Activated T-helper 2 cell treated with anti-CD3 and anti-CD28 coated beads, Interferon-gamma antibody, Interleukin-2, Interleukin-4, amounts not matched to agents 10 μg/mL and 5 μg/mL and 100 μg/mL, durations not matched to agents 14 hours and 24 hours and 36 hours (primary cell): Measurements from ENCODE around the gene DECR2. TPM values are rescaled to one million over a fixed set of nuclear protein-coding genes. Genes with fewer than 3 reads are reported as not detected.
A peak's percentile ranks its signal among the peaks of the same experiment; 100 is the strongest.
"Not testable (repeated sequence)": the region's sequence is repeated elsewhere in the genome, so short reads cannot be mapped to it uniquely, and the experiment has no call there.

Source experiments
- DNase-seq: peaks from one replicate; pipeline ENCODE4 v3.0.0; 2021; ENCODE audit warnings: low spot score
- H3K27ac Mint-ChIP-seq: one replicate; pipeline ENCODE4 v1.8.0; 2021; ENCODE audit warnings: mixed read lengths
- H3K27me3 Mint-ChIP-seq: one replicate; pipeline ENCODE4 v1.8.0; 2021; ENCODE audit warnings: low read depth, mixed read lengths
- H3K36me3 Mint-ChIP-seq: one replicate; pipeline ENCODE4 v1.8.0; 2021; ENCODE audit warnings: low read depth, mixed read lengths
- H3K4me1 Mint-ChIP-seq: one replicate; pipeline ENCODE4 v1.8.0; 2021; ENCODE audit warnings: low read depth, mixed read lengths
- H3K4me3 Mint-ChIP-seq: one replicate; pipeline ENCODE4 v1.8.0; 2021; ENCODE audit warnings: low read depth, mild to moderate bottlenecking, moderate library complexity, mixed read lengths
- H3K9me3 Mint-ChIP-seq: one replicate; pipeline ENCODE4 v1.8.0; 2021; ENCODE audit warnings: mixed read lengths
- intact Hi-C: fragments of 100-400 bp; cut with micrococcal nuclease; formaldehyde crosslinking; loops from one replicate; pipeline ENCODE4 v1.15.1; 2023
- total RNA-seq: library from RNA; stranded (reverse); gene quantifications from 2 replicates; pipeline ENCODE4 v1.2.3, GENCODE V29; 2022

DECR2 gene
- total RNA-seq, 1 donor from 2014 or later, result 20.9 TPM

DNA sequence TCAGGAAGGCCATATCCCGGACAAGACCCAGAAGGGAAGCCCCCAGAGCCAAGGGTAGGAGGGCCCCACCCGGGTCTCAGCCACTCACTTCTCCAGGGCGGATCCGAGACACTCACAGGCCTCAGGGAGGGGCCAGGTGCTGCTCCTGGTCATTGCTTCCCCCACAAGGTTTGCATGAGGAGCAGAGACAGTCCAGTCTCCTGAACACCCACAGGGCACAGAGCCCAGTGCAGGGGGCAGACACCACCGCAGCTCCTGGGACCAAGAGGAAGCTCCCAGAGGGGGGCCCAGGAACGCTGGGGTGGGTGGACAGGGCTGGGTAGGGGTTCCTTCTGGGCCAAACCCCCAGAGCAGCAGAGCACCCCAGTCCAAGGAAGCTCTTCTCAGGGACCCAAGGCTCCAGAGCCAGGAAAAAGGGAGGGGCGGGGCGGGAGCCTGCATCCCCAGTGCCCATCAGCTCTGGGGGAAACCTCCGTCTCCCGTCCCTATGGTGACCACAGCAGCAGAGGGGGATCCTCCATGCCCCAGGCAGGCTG, 30.6 kb upstream of the DECR2 start:
- no peak for DNase-seq
- Mint-ChIP-seq H3K36me3 (peaks cover 26% of the 10 kb centered on the region), H3K27me3 (no peaks in the 10 kb centered on the region), H3K4me1 (peaks cover 13% of the 10 kb centered on the region), H3K27ac (peak overlapping the region; percentile 77), H3K9me3 (no peaks in the 10 kb centered on the region), H3K4me3 (peak overlapping the region; percentile 83)
- intact Hi-C loops, result no loop called here

GRCh38 chr16:371515-372301, 30.0 kb upstream of the DECR2 start:
- H3K27me3 Mint-ChIP-seq, result no peaks in the 10 kb centered on the region
- peaks cover 26% of the 10 kb centered on the region for H3K36me3 Mint-ChIP-seq
- peak overlapping the region; percentile 13 for H3K4me3 Mint-ChIP-seq
- peaks cover 13% of the 10 kb centered on the region for H3K4me1 Mint-ChIP-seq
- no peak for DNase-seq
- intact Hi-C loops, result no loop called here
- no peaks in the 10 kb centered on the region for H3K9me3 Mint-ChIP-seq
- no peak overlapping the region for H3K27ac Mint-ChIP-seq

DNA sequence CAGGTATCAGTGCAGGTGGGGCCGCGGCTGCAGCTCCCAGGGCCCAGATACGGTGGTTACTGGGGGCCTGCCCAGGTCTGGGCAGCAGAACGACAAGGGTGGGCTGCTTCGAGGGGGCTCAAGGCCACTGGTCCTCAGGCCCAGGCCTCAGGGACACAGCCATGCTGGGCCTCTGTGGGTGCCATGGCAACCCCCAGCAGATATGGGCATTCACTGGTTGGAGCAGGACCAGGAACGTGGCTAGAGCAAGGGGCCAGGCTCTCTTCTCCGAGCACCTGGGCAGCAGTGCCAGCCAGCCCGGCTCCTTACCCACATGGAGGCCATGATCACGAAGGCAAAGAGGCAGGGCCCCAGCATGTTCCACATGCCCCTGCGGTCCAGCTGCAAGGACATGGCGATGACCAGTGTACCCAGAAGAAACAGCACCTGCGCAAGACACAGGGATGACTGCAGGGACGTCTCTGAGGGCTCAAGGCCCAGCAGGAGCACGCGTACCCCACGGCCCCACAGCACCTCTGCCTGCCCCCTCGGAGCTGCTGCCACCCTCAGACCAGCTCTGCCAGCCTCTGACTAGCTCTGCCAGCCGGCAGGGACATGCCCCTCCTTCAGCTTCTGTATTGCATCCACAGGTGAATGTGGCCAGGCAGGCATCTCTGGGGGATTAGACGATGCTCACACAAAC, 29.2 kb upstream of the DECR2 start:
- no peaks in the 10 kb centered on the region for H3K27me3 Mint-ChIP-seq
- H3K4me3 Mint-ChIP-seq, result no peak overlapping the region
- intact Hi-C loops, result no loop called here
- H3K9me3 Mint-ChIP-seq, result no peaks in the 10 kb centered on the region
- H3K27ac Mint-ChIP-seq, result no peak overlapping the region
- H3K36me3 Mint-ChIP-seq, result peaks cover 21% of the 10 kb centered on the region
- peaks cover 13% of the 10 kb centered on the region for H3K4me1 Mint-ChIP-seq
- no peak for DNase-seq

GRCh38 chr16:373020-373598, 28.6 kb upstream of the DECR2 start:
- Mint-ChIP-seq H3K9me3 (no peaks in the 10 kb centered on the region), H3K36me3 (peaks cover 21% of the 10 kb centered on the region), H3K27me3 (no peaks in the 10 kb centered on the region), H3K4me3 (no peak overlapping the region), H3K27ac (no peak overlapping the region), H3K4me1 (peaks cover 13% of the 10 kb centered on the region)
- intact Hi-C loops, result no loop called here
- no peak for DNase-seq

DNA sequence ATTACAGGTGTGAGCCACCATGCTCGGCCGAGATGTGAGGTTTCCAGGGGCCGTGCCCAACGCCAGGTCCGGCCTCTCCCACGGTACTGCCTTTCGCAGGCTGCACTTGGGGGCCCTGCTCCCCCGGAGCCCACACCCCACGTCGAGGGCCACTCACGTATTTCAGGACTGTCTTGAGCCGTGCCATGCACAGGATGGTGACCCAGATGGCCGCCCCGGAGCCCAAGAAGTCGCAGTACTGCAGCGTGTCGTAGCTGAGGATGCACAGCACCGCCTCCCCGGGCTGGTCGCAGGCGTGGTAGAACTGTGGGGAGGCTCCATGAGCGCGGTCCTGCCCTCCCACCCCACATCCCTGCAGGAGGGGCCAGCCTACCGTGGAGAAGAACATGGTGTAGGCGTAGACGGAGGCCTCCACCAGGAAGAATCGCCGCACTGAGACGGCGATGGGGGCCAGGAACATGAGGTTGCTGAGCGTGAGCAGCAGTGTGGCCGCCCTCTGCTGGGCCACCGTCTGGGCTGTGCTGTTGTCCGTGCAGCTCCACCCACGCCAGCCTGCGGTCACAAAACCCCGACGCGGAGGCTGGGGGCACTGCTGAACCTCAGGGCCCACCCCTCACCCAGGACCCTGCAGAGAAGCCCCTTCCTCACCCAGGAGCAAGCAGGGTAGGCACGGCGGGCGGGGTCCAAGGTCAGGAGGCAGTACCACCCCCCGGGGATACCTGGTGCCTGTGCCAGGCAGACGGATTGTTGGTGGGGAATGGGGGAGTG, 27.7 kb upstream of the DECR2 start:
- H3K27me3 Mint-ChIP-seq, result no peaks in the 10 kb centered on the region
- intact Hi-C loops, result no loop called here
- no peak overlapping the region for H3K27ac Mint-ChIP-seq
- H3K9me3 Mint-ChIP-seq, result no peaks in the 10 kb centered on the region
- no peak for DNase-seq
- H3K4me3 Mint-ChIP-seq, result no peak overlapping the region
- H3K4me1 Mint-ChIP-seq, result peaks cover 13% of the 10 kb centered on the region
- peaks cover 13% of the 10 kb centered on the region for H3K36me3 Mint-ChIP-seq

DNA sequence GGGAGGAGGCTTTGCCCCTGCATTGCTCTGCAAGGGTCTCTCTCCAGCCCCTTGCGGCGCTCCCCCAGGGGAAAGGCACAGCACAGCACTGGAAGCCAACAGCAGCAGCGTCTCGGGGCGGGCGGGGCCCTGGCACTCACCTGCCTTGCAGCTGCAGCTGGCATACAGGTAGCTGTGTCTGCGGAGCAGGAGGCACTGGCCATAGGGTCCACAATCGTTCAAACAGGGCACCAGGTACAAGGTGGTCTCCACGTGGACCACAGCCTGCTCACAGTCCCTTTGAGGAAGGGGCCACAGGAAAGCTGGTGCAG, 27.1 kb upstream of the DECR2 start:
- peaks cover 8% of the 10 kb centered on the region for H3K36me3 Mint-ChIP-seq

GRCh38 chr16:375212-375611, 26.5 kb upstream of the DECR2 start:
- Mint-ChIP-seq H3K36me3 (peaks cover 8% of the 10 kb centered on the region), H3K4me1 (peaks cover 9% of the 10 kb centered on the region), H3K27ac (no peak overlapping the region), H3K27me3 (no peaks in the 10 kb centered on the region), H3K9me3 (no peaks in the 10 kb centered on the region), H3K4me3 (no peak overlapping the region)
- intact Hi-C loops, result no loop called here
- no peak for DNase-seq

More for the DNA sequence above, 27.1 kb upstream of the DECR2 start:
- Mint-ChIP-seq H3K27ac (no peak overlapping the region), H3K4me3 (no peak overlapping the region), H3K9me3 (no peaks in the 10 kb centered on the region), H3K4me1 (peaks cover 12% of the 10 kb centered on the region), H3K27me3 (no peaks in the 10 kb centered on the region)
- intact Hi-C loops, result no loop called here
- no peak for DNase-seq

DNA sequence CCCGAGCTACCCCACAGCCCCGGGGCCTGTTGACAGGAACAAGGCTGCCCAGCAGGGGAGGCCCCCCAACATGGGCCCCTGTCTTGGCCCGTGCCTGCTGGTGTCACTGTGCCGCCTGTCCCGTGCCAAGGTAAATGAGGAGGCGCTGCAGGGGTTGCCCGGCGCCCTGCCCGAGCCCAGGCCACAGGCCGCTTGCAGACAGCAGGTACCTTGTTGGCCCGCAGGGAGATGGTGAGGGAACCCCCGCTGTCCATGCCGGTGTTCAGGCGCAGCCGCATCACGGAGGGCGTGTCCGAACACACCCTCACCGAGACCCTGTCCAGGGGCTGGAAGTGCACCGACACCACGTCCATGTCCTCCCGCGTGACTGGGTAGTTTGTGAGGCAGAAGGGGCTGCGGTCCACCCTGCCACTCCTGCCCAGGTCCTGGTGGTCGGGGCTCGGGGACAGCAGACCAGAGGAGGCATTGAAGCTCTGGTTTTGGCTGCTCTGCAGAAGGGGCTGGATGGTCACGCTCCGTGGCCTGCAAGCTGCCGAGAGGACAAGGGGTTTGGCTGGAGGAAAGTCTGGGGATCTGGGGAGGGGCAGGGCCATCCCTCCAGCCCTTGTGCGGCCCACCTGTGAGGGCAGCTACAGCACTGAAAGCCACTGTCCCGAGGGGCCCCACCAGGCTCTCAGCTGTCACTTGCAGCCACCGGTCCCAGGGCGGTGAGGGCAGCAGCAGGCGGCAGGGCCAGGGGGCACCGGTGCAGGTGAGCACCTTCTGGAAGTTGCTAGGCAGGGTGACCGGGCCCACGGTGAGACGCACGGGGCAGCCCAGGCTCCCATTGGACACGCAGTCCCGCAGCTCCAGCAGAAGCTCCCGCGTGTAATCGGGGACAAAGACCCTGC, 25.5 kb upstream of the DECR2 start:
- H3K27ac Mint-ChIP-seq, result no peak overlapping the region
- peaks cover 3% of the 10 kb centered on the region for H3K36me3 Mint-ChIP-seq
- no peak for DNase-seq
- no peaks in the 10 kb centered on the region for H3K27me3 Mint-ChIP-seq
- peaks cover 2% of the 10 kb centered on the region for H3K4me1 Mint-ChIP-seq
- H3K9me3 Mint-ChIP-seq, result no peaks in the 10 kb centered on the region
- no peak overlapping the region for H3K4me3 Mint-ChIP-seq
- intact Hi-C loops, result no loop called here

- Mint-ChIP-seq H3K36me3 (peaks cover 3% of the 10 kb centered on the region), H3K4me3 (no peak overlapping the region), H3K4me1 (no peaks in the 10 kb centered on the region), H3K27me3 (no peaks in the 10 kb centered on the region), H3K27ac (no peak overlapping the region), H3K9me3 (no peaks in the 10 kb centered on the region)
- DNase-seq, result no peak
- intact Hi-C loops, result no loop called here
These were observed 24.8 kb upstream of the DECR2 start for GRCh38 chr16:376817-377418.

GRCh38 chr16:377419-377951, 24.2 kb upstream of the DECR2 start:
- Mint-ChIP-seq H3K36me3 (peaks cover 3% of the 10 kb centered on the region), H3K27me3 (no peaks in the 10 kb centered on the region), H3K4me1 (peaks cover 2% of the 10 kb centered on the region), H3K9me3 (no peaks in the 10 kb centered on the region), H3K4me3 (no peak overlapping the region), H3K27ac (no peak overlapping the region)
- DNase-seq, result no peak
- intact Hi-C loops, result no loop called here

DNA sequence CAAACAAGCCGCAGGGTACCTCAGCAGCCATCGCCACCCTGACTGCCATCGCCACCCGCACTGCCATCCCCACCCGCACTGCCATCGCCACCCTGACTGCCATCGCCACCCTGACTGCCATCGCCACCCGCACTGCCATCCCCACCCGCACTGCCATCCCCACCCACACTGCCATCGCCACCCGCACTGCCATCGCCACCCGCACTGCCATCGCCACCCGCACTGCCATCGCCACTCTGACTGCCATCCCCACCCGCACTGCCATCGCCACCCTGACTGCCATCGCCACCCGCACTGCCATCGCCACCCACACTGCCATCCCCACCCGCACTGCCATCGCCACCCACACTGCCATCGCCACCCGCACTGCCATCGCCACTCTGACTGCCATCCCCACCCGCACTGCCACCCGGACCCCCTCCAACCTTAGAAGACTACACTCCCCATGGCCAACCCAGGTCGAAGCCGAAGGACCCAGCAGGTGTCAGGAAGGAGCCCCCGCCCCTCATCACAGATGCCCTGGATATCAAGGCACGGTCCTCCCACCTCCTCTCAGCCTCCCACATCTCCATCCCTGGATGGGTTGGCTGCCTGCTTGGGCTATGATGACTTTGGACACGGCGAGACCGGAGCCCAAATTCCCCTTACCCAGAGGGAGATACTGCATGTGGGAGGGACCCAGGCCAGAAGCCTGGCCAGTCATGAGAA, 23.4 kb upstream of the DECR2 start:
- H3K27ac Mint-ChIP-seq, H3K9me3 Mint-ChIP-seq, H3K36me3 Mint-ChIP-seq, DNase-seq, H3K4me3 Mint-ChIP-seq, intact Hi-C loops, H3K27me3 Mint-ChIP-seq, H3K4me1 Mint-ChIP-seq: not testable (repeated sequence)
